ENCODE results near the gene WDR49. TPM values are rescaled to one million over a fixed set of nuclear protein-coding genes. Genes with fewer than 3 reads are reported as not detected.

The WDR49 gene
- total RNA-seq, 1 donor from 2014 or later, result 1.8 TPM

DNA sequence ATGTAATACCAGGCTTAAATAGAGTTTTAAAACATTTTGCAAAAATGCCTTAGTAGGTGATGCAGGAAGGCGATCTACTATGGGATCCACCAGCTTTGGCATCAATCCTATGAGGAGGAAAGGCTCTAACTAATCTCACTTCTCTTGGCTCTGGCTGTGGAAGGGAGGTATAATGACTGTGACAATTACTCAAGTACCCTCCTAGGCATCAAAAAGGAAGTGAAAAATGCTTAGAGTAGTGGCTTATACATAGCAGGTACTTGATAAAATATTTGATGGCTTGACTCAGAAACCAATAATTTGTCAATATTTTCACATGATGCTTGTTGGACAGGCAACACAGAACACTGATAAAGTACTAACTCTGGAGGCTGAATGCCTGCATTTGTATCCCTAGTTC is 145.8 kb downstream of the WDR49 start:
- TF ChIP-seq, protein P1, sequence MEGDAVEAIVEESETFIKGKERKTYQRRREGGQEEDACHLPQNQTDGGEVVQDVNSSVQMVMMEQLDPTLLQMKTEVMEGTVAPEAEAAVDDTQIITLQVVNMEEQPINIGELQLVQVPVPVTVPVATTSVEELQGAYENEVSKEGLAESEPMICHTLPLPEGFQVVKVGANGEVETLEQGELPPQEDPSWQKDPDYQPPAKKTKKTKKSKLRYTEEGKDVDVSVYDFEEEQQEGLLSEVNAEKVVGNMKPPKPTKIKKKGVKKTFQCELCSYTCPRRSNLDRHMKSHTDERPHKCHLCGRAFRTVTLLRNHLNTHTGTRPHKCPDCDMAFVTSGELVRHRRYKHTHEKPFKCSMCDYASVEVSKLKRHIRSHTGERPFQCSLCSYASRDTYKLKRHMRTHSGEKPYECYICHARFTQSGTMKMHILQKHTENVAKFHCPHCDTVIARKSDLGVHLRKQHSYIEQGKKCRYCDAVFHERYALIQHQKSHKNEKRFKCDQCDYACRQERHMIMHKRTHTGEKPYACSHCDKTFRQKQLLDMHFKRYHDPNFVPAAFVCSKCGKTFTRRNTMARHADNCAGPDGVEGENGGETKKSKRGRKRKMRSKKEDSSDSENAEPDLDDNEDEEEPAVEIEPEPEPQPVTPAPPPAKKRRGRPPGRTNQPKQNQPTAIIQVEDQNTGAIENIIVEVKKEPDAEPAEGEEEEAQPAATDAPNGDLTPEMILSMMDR (IDR thresholded peaks at IDR 0.05; ENCODE audit: unreplicated experiment), result no peak
- Mint-ChIP-seq H3K36me3 (ENCODE audit: low read depth, unreplicated experiment) (no peaks in the 10 kb centered on the region), H3K9me3 (ENCODE audit: unreplicated experiment) (no peaks in the 10 kb centered on the region), H3K4me3 (ENCODE audit: unreplicated experiment) (no peak overlapping the region), H3K4me1 (ENCODE audit: unreplicated experiment) (no peaks in the 10 kb centered on the region), H3K27ac (ENCODE audit: unreplicated experiment) (no peak overlapping the region), H3K27me3 (ENCODE audit: unreplicated experiment) (no peaks in the 10 kb centered on the region)
- DNase-seq (ENCODE audit: low spot score), result no peak

DNA sequence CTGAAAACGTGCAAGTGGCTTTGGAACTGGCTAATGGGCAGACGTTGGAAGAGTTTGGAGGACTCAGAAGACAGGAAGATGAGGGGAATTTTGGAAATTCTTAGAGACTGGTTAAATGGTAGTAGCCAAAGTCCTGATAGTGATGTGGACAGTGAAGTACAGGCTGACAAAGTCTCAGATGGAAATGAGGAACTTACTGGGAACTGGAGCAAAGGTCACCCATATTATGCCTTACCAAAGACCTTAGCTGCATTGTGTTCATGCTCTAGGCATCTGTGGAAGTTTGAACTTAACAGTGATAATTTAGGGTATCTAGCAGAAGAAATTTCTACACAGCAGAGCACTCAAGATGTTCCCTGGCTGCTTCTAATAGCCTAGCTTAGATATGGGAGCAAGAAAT is 151.3 kb downstream of the WDR49 start:
- TF ChIP-seq, protein P1 (IDR thresholded peaks at IDR 0.05; ENCODE audit: unreplicated experiment), result no peak
- Mint-ChIP-seq H3K9me3 (ENCODE audit: unreplicated experiment) (no peaks in the 10 kb centered on the region), H3K36me3 (ENCODE audit: low read depth, unreplicated experiment) (no peaks in the 10 kb centered on the region), H3K27ac (ENCODE audit: unreplicated experiment) (no peak overlapping the region), H3K27me3 (ENCODE audit: unreplicated experiment) (no peaks in the 10 kb centered on the region), H3K4me3 (ENCODE audit: unreplicated experiment) (no peak overlapping the region), H3K4me1 (ENCODE audit: unreplicated experiment) (no peaks in the 10 kb centered on the region)
- no peak for DNase-seq (ENCODE audit: low spot score)

DNA sequence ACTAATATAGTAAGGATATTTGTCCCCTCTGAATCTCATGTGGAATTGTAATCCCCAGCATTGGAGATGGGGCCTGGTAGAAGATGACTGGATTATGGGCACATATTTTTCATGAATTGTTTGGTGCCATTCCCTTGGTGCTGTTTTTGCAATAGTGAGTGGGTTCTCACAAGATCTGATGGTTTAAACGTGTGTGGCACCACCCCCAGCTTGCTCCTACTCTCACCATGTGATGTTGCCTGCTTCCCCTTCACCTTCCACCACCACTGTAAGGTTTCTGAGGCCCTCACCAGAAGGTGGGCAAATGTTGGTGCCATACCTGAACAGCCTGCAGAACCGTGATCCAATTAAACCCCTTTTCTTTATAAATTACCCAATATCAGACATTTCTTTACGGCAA is 151.8 kb downstream of the WDR49 start:
- Mint-ChIP-seq H3K9me3 (ENCODE audit: unreplicated experiment) (no peaks in the 10 kb centered on the region), H3K27me3 (ENCODE audit: unreplicated experiment) (no peaks in the 10 kb centered on the region), H3K4me3 (ENCODE audit: unreplicated experiment) (no peak overlapping the region), H3K27ac (ENCODE audit: unreplicated experiment) (no peak overlapping the region), H3K36me3 (ENCODE audit: low read depth, unreplicated experiment) (no peaks in the 10 kb centered on the region), H3K4me1 (ENCODE audit: unreplicated experiment) (no peaks in the 10 kb centered on the region)
- TF ChIP-seq, protein P1 (IDR thresholded peaks at IDR 0.05; ENCODE audit: unreplicated experiment), result no peak
- no peak for DNase-seq (ENCODE audit: low spot score)

DNA sequence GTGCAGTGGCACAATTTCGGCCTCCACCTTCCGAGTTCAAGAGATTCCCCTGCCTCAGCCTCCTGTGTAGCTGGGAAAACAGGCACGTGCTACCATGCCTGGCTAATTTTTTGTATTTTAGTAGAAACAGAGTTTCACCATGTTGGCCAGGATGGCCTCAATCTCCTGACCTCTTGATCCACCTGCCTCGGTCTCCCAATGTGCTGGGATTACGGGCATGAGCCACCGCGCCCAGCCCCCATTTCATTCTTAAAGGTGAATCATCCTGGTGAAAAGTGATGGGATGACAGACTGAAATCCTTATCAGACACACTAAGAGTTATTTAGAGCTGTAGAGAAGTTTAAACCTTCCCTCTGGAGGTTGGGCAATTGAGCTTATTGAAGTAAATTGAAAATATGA is 155.8 kb downstream of the WDR49 start:
- no peak overlapping the region for H3K4me3 Mint-ChIP-seq (ENCODE audit: unreplicated experiment)
- H3K9me3 Mint-ChIP-seq (ENCODE audit: unreplicated experiment), result no peaks in the 10 kb centered on the region
- TF ChIP-seq, protein P1 (IDR thresholded peaks at IDR 0.05; ENCODE audit: unreplicated experiment), result no peak
- H3K4me1 Mint-ChIP-seq (ENCODE audit: unreplicated experiment), result no peaks in the 10 kb centered on the region
- H3K27ac Mint-ChIP-seq (ENCODE audit: unreplicated experiment), result no peak overlapping the region
- no peaks in the 10 kb centered on the region for H3K27me3 Mint-ChIP-seq (ENCODE audit: unreplicated experiment)
- no peak for DNase-seq (ENCODE audit: low spot score)
- H3K36me3 Mint-ChIP-seq (ENCODE audit: low read depth, unreplicated experiment), result no peaks in the 10 kb centered on the region

DNA sequence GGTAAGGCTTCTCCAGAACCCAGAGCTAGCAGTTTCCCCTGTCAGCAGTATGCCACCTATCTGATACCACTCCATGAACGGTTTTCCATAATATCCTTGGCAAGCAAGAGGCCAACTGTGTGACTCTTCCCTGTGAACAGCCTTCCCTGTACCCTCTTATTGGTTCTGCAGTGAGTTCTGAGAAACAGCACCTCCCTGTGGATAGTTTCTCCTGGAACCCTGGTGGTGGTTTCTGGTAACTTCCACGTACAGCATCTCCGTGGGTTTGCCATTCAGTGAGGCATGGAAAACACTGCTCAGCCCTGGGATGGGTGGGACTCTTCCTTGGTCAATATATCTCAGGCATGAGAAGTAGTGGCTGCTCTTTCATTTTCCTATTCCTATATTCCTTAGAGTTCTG is 160.5 kb downstream of the WDR49 start:
- peaks cover 9% of the 10 kb centered on the region for H3K4me1 Mint-ChIP-seq (ENCODE audit: unreplicated experiment)
- no peaks in the 10 kb centered on the region for H3K9me3 Mint-ChIP-seq (ENCODE audit: unreplicated experiment)
- DNase-seq (ENCODE audit: low spot score), result peak; percentile 31
- H3K27me3 Mint-ChIP-seq (ENCODE audit: unreplicated experiment), result no peaks in the 10 kb centered on the region
- H3K4me3 Mint-ChIP-seq (ENCODE audit: unreplicated experiment), result no peak overlapping the region
- H3K27ac Mint-ChIP-seq (ENCODE audit: unreplicated experiment), result no peak overlapping the region
- H3K36me3 Mint-ChIP-seq (ENCODE audit: low read depth, unreplicated experiment), result no peaks in the 10 kb centered on the region
- TF ChIP-seq, protein P1 (IDR thresholded peaks at IDR 0.05; ENCODE audit: unreplicated experiment), result peak; percentile 76
